ENCODE data around the gene EPB41L2. TPM values are rescaled to one million over a fixed set of nuclear protein-coding genes. Genes with fewer than 3 reads are reported as not detected.

Gene EPB41L2
- total RNA-seq, 1 experiment from 2014 or later, result 106 TPM

DNA sequence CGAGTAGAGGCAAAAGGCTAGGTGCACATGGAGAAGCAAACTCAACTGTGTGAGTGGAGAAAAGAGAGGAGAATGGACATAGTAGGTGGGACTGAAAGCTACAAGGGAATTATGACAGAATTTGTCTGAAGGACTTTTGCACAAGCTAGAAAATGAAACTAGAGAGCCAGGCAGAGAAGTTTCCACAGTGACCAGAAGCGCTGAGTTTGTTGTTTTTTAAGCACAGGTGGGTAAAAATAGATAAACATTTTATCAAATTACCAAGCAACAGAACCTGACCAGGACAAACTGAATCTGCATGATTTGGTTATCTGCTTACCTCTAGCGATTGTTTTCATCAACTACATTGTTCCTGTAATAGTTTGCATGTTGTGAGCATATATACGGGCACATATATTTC is 197.3 kb downstream of the EPB41L2 start:
- no peaks in the 10 kb centered on the region for H3K9me3 Mint-ChIP-seq
- no peak overlapping the region for H3K4me3 Mint-ChIP-seq
- H3K4me1 Mint-ChIP-seq, result peaks cover 15% of the 10 kb centered on the region
- peak overlapping the region; percentile 35; the same call in 1 of the 2 replicates for H3K27ac Mint-ChIP-seq
- no peak for DNase-seq (ENCODE audit: low spot score)
- CTCF ChIA-PET, result no interaction called here
- ATAC-seq, result no peak
- peaks cover 21% of the 10 kb centered on the region; the same call in 1 of the 2 replicates for H3K36me3 Mint-ChIP-seq
- no peaks in the 10 kb centered on the region for H3K27me3 Mint-ChIP-seq (ENCODE audit: low read depth)
- POLR2A ChIA-PET, result no interaction called here
- TF ChIP-seq, protein P1, sequence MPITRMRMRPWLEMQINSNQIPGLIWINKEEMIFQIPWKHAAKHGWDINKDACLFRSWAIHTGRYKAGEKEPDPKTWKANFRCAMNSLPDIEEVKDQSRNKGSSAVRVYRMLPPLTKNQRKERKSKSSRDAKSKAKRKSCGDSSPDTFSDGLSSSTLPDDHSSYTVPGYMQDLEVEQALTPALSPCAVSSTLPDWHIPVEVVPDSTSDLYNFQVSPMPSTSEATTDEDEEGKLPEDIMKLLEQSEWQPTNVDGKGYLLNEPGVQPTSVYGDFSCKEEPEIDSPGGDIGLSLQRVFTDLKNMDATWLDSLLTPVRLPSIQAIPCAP (CRISPR knock-in tag; IDR thresholded peaks at IDR 0.05), result no peak
- no peak for TF ChIP-seq NR3C1 (CRISPR knock-in tag; conservative IDR thresholded peaks at IDR 0.05; ENCODE audit: low read depth)

DNA sequence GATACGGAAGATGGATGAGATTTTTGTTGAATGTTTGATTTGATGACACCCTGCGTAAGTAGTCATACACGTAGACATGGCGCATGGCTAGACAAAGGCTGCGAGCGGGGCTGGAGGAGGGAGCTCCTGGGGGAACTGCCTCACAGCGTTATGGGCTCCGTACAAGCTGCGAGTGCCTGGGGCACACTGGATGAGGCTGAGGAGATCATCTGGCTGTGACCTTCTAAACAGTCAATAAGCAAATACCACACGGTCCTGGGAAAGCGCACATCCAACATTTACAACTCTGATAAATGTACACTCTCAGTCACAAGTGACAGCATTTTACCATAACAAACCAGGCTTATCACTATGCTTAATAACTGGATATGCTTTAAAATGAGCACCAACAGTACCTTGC is 198.7 kb downstream of the EPB41L2 start:
- H3K4me3 Mint-ChIP-seq, result no peak overlapping the region
- CTCF ChIA-PET, result no interaction called here
- no peaks in the 10 kb centered on the region for H3K9me3 Mint-ChIP-seq
- peaks cover 15% of the 10 kb centered on the region for H3K36me3 Mint-ChIP-seq
- DNase-seq (ENCODE audit: low spot score), result no peak
- no peak for TF ChIP-seq ZNF219 (CRISPR knock-in tag; IDR thresholded peaks at IDR 0.05; ENCODE audit: borderline replicate concordance)
- TF ChIP-seq GABPB1 (CRISPR knock-in tag; IDR thresholded peaks at IDR 0.05), result 0 out of 2 replicates have a peak, but pooled peaks have one; percentile 36
- H3K27me3 Mint-ChIP-seq (ENCODE audit: low read depth), result no peaks in the 10 kb centered on the region
- no peak overlapping the region for H3K27ac Mint-ChIP-seq
- peaks cover 11% of the 10 kb centered on the region for H3K4me1 Mint-ChIP-seq
- POLR2A ChIA-PET, result no interaction called here
- ATAC-seq, result no peak

DNA sequence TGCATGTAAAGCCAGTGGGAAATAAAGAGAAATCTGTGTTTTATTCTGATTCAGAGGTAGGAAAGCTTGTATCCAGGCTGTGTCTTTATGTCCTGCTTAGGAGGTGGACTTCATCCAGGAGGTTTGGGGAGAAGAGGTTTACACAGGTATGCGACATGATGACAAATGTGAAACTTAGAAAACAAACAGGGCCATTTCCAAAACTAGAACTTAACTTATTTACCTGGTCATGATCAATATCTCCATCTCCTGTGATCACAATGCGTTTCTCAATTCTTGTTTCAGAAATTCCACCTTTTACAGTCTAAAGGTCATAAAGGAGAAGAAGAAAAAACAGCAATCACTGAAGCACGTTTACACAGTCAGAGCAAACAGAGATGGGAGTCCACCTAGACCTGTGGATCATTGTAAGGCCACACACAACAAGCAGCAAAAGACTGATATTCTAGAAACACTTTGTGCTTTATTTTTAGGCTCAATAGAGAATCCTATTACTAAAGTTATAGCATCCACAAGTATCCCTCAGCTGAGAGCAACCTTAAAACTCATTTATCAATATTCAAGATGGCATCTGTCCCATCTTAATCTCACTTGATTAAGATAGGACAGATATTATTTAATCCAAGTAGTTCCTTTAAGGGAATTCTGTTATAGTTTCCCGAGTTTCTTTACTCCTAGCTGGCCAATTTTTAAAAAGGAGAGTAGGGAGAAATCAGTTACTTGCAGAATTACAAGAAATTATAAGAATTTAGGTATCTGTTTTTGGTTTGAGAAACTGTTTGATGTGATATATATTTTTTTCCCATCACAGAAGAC is 199.4 kb downstream of the EPB41L2 start:
- H3K27ac Mint-ChIP-seq, result no peak overlapping the region; the same call in 1 of the 2 replicates

DNA sequence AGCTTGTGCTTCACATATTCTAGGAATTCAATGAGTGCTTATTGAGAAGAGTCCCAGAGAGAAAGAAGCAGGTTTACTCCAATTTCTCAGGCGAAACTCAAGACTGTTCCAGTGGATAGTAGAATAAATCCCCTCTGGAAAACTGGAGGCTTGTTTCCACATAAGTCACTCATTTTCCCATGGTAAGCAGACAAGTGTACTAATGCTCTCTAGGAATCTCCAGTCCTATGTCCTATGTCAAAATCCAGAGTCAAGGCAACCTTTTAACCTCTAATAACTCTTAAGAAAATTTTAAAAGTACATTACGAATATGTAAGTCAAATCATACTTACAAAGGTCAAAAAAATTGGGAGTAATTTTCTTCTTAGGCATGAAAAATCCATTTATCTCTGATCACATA is 200.7 kb downstream of the EPB41L2 start:
- ChIA-PET POLR2A (interaction anchor here (0.6 kb wide), 1 partner anchor 715 kb away, joined by 5 read pairs; no protein-coding TSS in a partner anchor), CTCF (interaction anchor here (0.7 to 1.8 kb wide), 2 partner anchors 10 to 22 kb away, joined by 3 to 7 read pairs; no protein-coding TSS in a partner anchor)
- no peak overlapping the region for H3K27ac Mint-ChIP-seq
- H3K36me3 Mint-ChIP-seq, result peaks cover 15% of the 10 kb centered on the region
- no peak overlapping the region for H3K4me3 Mint-ChIP-seq
- H3K4me1 Mint-ChIP-seq, result peaks cover 19% of the 10 kb centered on the region
- no peaks in the 10 kb centered on the region for H3K27me3 Mint-ChIP-seq (ENCODE audit: low read depth)
- TF ChIP-seq SP1 (CRISPR knock-in tag; conservative IDR thresholded peaks at IDR 0.05) (no peak), ZNF232 (CRISPR knock-in tag; IDR thresholded peaks at IDR 0.05) (no peak), ZNF263 (CRISPR knock-in tag; IDR thresholded peaks at IDR 0.05; ENCODE audit: low read depth) (no peak)
- no peak for DNase-seq (ENCODE audit: low spot score)
- no peak for ATAC-seq
- H3K9me3 Mint-ChIP-seq, result no peaks in the 10 kb centered on the region

More for the DNA sequence above, 199.4 kb downstream of the EPB41L2 start:
- DNase-seq (ENCODE audit: low spot score) (no peak), ATAC-seq (no peak)
- POLR2A ChIA-PET, result no interaction called here
- H3K4me3 Mint-ChIP-seq, result no peak overlapping the region
- no peaks in the 10 kb centered on the region for H3K27me3 Mint-ChIP-seq (ENCODE audit: low read depth)
- H3K9me3 Mint-ChIP-seq, result no peaks in the 10 kb centered on the region
- peak; percentile 73 for TF ChIP-seq GABPB1 (CRISPR knock-in tag; IDR thresholded peaks at IDR 0.05)
- TF ChIP-seq, protein P2, sequence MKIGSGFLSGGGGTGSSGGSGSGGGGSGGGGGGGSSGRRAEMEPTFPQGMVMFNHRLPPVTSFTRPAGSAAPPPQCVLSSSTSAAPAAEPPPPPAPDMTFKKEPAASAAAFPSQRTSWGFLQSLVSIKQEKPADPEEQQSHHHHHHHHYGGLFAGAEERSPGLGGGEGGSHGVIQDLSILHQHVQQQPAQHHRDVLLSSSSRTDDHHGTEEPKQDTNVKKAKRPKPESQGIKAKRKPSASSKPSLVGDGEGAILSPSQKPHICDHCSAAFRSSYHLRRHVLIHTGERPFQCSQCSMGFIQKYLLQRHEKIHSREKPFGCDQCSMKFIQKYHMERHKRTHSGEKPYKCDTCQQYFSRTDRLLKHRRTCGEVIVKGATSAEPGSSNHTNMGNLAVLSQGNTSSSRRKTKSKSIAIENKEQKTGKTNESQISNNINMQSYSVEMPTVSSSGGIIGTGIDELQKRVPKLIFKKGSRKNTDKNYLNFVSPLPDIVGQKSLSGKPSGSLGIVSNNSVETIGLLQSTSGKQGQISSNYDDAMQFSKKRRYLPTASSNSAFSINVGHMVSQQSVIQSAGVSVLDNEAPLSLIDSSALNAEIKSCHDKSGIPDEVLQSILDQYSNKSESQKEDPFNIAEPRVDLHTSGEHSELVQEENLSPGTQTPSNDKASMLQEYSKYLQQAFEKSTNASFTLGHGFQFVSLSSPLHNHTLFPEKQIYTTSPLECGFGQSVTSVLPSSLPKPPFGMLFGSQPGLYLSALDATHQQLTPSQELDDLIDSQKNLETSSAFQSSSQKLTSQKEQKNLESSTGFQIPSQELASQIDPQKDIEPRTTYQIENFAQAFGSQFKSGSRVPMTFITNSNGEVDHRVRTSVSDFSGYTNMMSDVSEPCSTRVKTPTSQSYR (CRISPR knock-in tag; IDR thresholded peaks at IDR 0.05), result no peak
- peaks cover 15% of the 10 kb centered on the region for H3K36me3 Mint-ChIP-seq
- peaks cover 13% of the 10 kb centered on the region for H3K4me1 Mint-ChIP-seq
- CTCF ChIA-PET, result interaction anchor here (1.8 kb wide), 1 partner anchor 9 kb away, joined by 7 read pairs; no protein-coding TSS in a partner anchor

DNA sequence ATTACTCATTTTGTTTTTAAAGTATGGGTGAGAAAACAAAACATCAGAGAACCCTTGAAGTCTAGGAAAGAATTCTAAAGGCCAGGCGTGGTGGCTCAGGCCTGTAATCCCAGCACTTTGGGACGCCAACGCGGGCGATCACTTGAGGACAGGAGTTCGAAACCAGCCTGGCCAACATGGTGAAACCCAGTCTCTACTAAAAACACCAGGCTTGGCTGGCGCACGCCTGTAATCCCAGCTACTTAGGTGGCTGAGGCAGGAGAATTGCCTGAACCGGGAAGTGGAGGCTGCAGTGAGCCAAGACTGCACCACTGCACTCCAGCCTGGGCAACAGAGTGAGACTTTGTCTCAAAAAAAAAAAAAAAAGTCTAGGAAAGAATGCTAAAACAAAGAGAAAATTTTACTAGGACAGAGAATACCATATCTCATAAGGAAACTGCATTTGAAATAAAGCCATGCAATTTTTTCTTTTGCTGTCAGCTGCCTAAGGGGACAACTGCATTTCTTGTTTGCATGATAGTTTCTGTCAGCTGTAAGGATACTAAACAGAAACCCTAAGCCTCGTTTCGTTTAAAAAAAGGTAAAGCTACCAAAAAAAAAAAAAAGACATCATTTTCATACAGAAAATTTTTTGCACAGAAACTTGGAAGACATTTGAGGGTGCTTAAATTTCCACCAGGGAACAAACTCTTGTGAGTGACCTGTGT is 203.7 kb downstream of the EPB41L2 start:
- DNase-seq (ENCODE audit: low spot score), result no peak
- Mint-ChIP-seq H3K36me3 (peaks cover 12% of the 10 kb centered on the region), H3K4me1 (peaks cover 20% of the 10 kb centered on the region), H3K9me3 (peaks cover 4% of the 10 kb centered on the region), H3K4me3 (no peak overlapping the region), H3K27ac (peak overlapping the region; percentile 42; the same call in 1 of the 2 replicates), H3K27me3 (ENCODE audit: low read depth) (no peaks in the 10 kb centered on the region)
- CTCF ChIA-PET, result interaction anchor here (0.7 to 1.5 kb wide), 2 partner anchors 10 to 13 kb away, joined by 3 to 4 read pairs; no protein-coding TSS in a partner anchor
- ATAC-seq, result no peak
- POLR2A ChIA-PET, result no interaction called here
- TF ChIP-seq TEAD4 (CRISPR knock-in tag; IDR thresholded peaks at IDR 0.05) (no peak), RELA (CRISPR knock-in tag; IDR thresholded peaks at IDR 0.05; ENCODE audit: borderline replicate concordance) (no peak), ELF4 (CRISPR knock-in tag; IDR thresholded peaks at IDR 0.05; ENCODE audit: low read depth) (no peak), TCF7 (CRISPR knock-in tag; IDR thresholded peaks at IDR 0.05; ENCODE audit: low read depth) (no peak), SP1 (CRISPR knock-in tag; conservative IDR thresholded peaks at IDR 0.05) (no peak)
- TF ChIP-seq, protein P3, sequence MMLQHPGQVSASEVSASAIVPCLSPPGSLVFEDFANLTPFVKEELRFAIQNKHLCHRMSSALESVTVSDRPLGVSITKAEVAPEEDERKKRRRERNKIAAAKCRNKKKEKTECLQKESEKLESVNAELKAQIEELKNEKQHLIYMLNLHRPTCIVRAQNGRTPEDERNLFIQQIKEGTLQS (CRISPR knock-in tag; conservative IDR thresholded peaks at IDR 0.05), result no peak
- TF ChIP-seq, protein P4, sequence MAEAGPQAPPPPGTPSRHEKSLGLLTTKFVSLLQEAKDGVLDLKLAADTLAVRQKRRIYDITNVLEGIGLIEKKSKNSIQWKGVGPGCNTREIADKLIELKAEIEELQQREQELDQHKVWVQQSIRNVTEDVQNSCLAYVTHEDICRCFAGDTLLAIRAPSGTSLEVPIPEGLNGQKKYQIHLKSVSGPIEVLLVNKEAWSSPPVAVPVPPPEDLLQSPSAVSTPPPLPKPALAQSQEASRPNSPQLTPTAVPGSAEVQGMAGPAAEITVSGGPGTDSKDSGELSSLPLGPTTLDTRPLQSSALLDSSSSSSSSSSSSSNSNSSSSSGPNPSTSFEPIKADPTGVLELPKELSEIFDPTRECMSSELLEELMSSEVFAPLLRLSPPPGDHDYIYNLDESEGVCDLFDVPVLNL (CRISPR knock-in tag; IDR thresholded peaks at IDR 0.05; ENCODE audit: borderline replicate concordance, low read depth), result no peak
- TF ChIP-seq, protein P5, sequence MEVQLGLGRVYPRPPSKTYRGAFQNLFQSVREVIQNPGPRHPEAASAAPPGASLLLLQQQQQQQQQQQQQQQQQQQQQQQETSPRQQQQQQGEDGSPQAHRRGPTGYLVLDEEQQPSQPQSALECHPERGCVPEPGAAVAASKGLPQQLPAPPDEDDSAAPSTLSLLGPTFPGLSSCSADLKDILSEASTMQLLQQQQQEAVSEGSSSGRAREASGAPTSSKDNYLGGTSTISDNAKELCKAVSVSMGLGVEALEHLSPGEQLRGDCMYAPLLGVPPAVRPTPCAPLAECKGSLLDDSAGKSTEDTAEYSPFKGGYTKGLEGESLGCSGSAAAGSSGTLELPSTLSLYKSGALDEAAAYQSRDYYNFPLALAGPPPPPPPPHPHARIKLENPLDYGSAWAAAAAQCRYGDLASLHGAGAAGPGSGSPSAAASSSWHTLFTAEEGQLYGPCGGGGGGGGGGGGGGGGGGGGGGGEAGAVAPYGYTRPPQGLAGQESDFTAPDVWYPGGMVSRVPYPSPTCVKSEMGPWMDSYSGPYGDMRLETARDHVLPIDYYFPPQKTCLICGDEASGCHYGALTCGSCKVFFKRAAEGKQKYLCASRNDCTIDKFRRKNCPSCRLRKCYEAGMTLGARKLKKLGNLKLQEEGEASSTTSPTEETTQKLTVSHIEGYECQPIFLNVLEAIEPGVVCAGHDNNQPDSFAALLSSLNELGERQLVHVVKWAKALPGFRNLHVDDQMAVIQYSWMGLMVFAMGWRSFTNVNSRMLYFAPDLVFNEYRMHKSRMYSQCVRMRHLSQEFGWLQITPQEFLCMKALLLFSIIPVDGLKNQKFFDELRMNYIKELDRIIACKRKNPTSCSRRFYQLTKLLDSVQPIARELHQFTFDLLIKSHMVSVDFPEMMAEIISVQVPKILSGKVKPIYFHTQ (CRISPR knock-in tag; IDR thresholded peaks at IDR 0.05), result no peak
